HFFc6 (cell line): ENCODE measurements around the gene KLF4. TPM values are rescaled to one million over a fixed set of nuclear protein-coding genes. Genes with fewer than 3 reads are reported as not detected.

Experiments
- DNase-seq: peaks from one replicate; pipeline ENCODE4 v3.0.0-alpha.2; 2018
- H3K27ac Mint-ChIP-seq: 2 replicates; pipeline ENCODE4 v1.8.0; 2020; ENCODE audit warnings: mild to moderate bottlenecking, mixed read lengths
- H3K27me3 Mint-ChIP-seq: 2 replicates; pipeline ENCODE4 v1.8.0; 2021; ENCODE audit warnings: mild to moderate bottlenecking, moderate library complexity, mixed read lengths; ENCODE audit not compliant: insufficient read depth
- H3K36me3 Mint-ChIP-seq: 2 replicates; pipeline ENCODE4 v1.8.0; 2021; ENCODE audit warnings: low read depth, mixed read lengths
- H3K4me1 Mint-ChIP-seq: 2 replicates; pipeline ENCODE4 v1.8.0; 2020; ENCODE audit warnings: low read depth, mixed read lengths
- H3K4me3 Mint-ChIP-seq: 2 replicates; pipeline ENCODE4 v1.8.0; 2020; ENCODE audit warnings: mild to moderate bottlenecking, moderate library complexity, mixed read lengths
- H3K9me3 Mint-ChIP-seq: 2 replicates; pipeline ENCODE4 v1.8.0; 2020; ENCODE audit warnings: mild to moderate bottlenecking, mixed read lengths
- CTCF ChIP-seq: fragments of 200-600 bp; sonication (generic); IDR thresholded peaks from 2 replicates; pipeline ENCODE4 v1.5.0; 2021; ENCODE audit warnings: antibody characterized with exemption, mild to moderate bottlenecking
- long read RNA-seq: library from polyadenylated mRNA; unstranded; transcript quantifications from one replicate; pipeline ENCODE4 v2.0.0, GENCODE V29; 2019
- total RNA-seq, 6 experiments: library from RNA; stranded (reverse); fragmentation: NEBNext Ultra II Directional; extraction: Animal tissue kit (Norgen Biotek cat#: 25700); gene quantifications; 2 replicates in 1 of 6; 3 replicates in 5 of 6; pipeline ENCODE4 v1.2.3, GENCODE V29; 2021

The KLF4 gene
- 1 to 10 TPM; 1.3 to 3.3 (median 2.4) TPM for total RNA-seq
- long read RNA-seq, result 0 reads

GRCh38 chr9:107489687-107490605 lies at the start of gene KLF4:
Gene KLF4, minus strand, starts transcription at chr9:107489769. Its CDS starts 597 bp downstream, at chr9:107489172.
- peaks cover 12% of the 10 kb centered on the region for H3K4me1 Mint-ChIP-seq
- peaks cover 10% of the 10 kb centered on the region for H3K27me3 Mint-ChIP-seq
- H3K36me3 Mint-ChIP-seq, result no peaks in the 10 kb centered on the region
- peak; percentile 79 for DNase-seq
- peak within 1 kb of the TSS; percentile 93 for H3K27ac Mint-ChIP-seq
- TF ChIP-seq CTCF, result no peak
- H3K4me3 Mint-ChIP-seq, result peak within 1 kb of the TSS; percentile 94
- H3K9me3 Mint-ChIP-seq, result no peaks in the 10 kb centered on the region

GRCh38 chr9:107536462-107536861 lies 46.9 kb upstream of the KLF4 start:
- Mint-ChIP-seq H3K27me3 (peaks cover 17% of the 10 kb centered on the region), H3K4me3 (no peak overlapping the region), H3K4me1 (peaks cover 5% of the 10 kb centered on the region; the same call in 1 of the 2 replicates), H3K36me3 (no peaks in the 10 kb centered on the region), H3K27ac (no peak overlapping the region), H3K9me3 (no peaks in the 10 kb centered on the region)
- TF ChIP-seq CTCF, result no peak
- no peak for DNase-seq

- no peak for DNase-seq
- no peak overlapping the region for H3K27ac Mint-ChIP-seq
- H3K4me1 Mint-ChIP-seq, result peaks cover 5% of the 10 kb centered on the region; the same call in 1 of the 2 replicates
- peaks cover 11% of the 10 kb centered on the region for H3K27me3 Mint-ChIP-seq
- no peaks in the 10 kb centered on the region for H3K9me3 Mint-ChIP-seq
- TF ChIP-seq CTCF, result no peak
- H3K4me3 Mint-ChIP-seq, result no peak overlapping the region
- no peaks in the 10 kb centered on the region for H3K36me3 Mint-ChIP-seq
Observed at GRCh38 chr9:107534510-107535078, 45.0 kb upstream of the KLF4 start.

GRCh38 chr9:107530679-107531078 lies 41.1 kb upstream of the KLF4 start:
- Mint-ChIP-seq H3K9me3 (peaks cover 5% of the 10 kb centered on the region; the same call in 1 of the 2 replicates), H3K4me3 (no peak overlapping the region), H3K27ac (no peak overlapping the region), H3K36me3 (no peaks in the 10 kb centered on the region), H3K27me3 (peaks cover 9% of the 10 kb centered on the region), H3K4me1 (no peaks in the 10 kb centered on the region)
- no peak for DNase-seq
- TF ChIP-seq CTCF, result no peak

- H3K36me3 Mint-ChIP-seq, result no peaks in the 10 kb centered on the region
- H3K4me1 Mint-ChIP-seq, result no peaks in the 10 kb centered on the region
Observed at GRCh38 chr9:107528686-107529085, 39.1 kb upstream of the KLF4 start.

More at GRCh38 chr9:107528686-107529085, 39.1 kb upstream of the KLF4 start:
- Mint-ChIP-seq H3K4me3 (no peak overlapping the region), H3K27ac (no peak overlapping the region), H3K9me3 (peaks cover 5% of the 10 kb centered on the region; the same call in 1 of the 2 replicates), H3K27me3 (peaks cover 8% of the 10 kb centered on the region)
- no peak for DNase-seq
- TF ChIP-seq CTCF, result no peak
